ENCODE results near the gene KLF9. TPM values are rescaled to one million over a fixed set of nuclear protein-coding genes. Genes with fewer than 3 reads are reported as not detected.

Gene KLF9
- total RNA-seq, 2 donors from 2014 or later, result 0.13 to 0.31 TPM

GRCh38 chr9:70406434-70406862 lies 8.0 kb downstream of the KLF9 start:
- peaks cover 12% of the 10 kb centered on the region for H3K27me3 ChIP-seq (ENCODE audit: control insufficient read depth, insufficient read depth, low read length, poor library complexity, severe bottlenecking)
- Mint-ChIP-seq H3K27me3 (ENCODE audit: insufficient read depth) (peaks cover 11% of the 10 kb centered on the region), H3K9me3 (no peaks in the 10 kb centered on the region), H3K4me1 (peaks cover 20% of the 10 kb centered on the region), H3K36me3 (ENCODE audit: low read depth) (no peaks in the 10 kb centered on the region), H3K4me3 (no peak overlapping the region), H3K27ac (no peak overlapping the region)
- no peak for TF ChIP-seq CTCF (conservative IDR thresholded peaks at IDR 0.05)
- H3K9ac ChIP-seq (ENCODE audit: extremely low read depth, low read length, poor library complexity, severe bottlenecking), result no peak overlapping the region
- WGBS, 2 experiments (ENCODE audit: insufficient coverage in 1 of 2, insufficient read length in 1 of 2), result 54 to 71% methylated on average over 3 to 6 of the region's 6 CpGs
- peaks cover 3% of the 10 kb centered on the region for H3K4me1 ChIP-seq (ENCODE audit: control insufficient read depth, insufficient read depth, low read length)
- no peaks in the 10 kb centered on the region for H3K36me3 ChIP-seq (ENCODE audit: control insufficient read depth, insufficient read depth, low read length)
- no peak for DNase-seq
- peak overlapping the region; percentile 72 for H3K27ac ChIP-seq (ENCODE audit: low read depth, low read length)
- no peaks in the 10 kb centered on the region for H3K9me3 ChIP-seq (ENCODE audit: control insufficient read depth, low read length)
- H3K4me3 ChIP-seq (ENCODE audit: low read length), result no peak overlapping the region

- H3K27ac ChIP-seq (ENCODE audit: low read depth, low read length), result no peak overlapping the region
- H3K4me1 ChIP-seq (ENCODE audit: control insufficient read depth, insufficient read depth, low read length), result peaks cover 3% of the 10 kb centered on the region
- no peak for TF ChIP-seq CTCF (conservative IDR thresholded peaks at IDR 0.05)
- H3K36me3 ChIP-seq (ENCODE audit: control insufficient read depth, insufficient read depth, low read length), result no peaks in the 10 kb centered on the region
- WGBS, 2 experiments (ENCODE audit: insufficient coverage in 1 of 2, insufficient read length in 1 of 2), result 73 to 74% methylated on average over 2 to 3 of the region's 3 CpGs
- no peaks in the 10 kb centered on the region for H3K9me3 Mint-ChIP-seq
- H3K4me3 ChIP-seq (ENCODE audit: low read length), result no peak overlapping the region
- no peaks in the 10 kb centered on the region for H3K36me3 Mint-ChIP-seq (ENCODE audit: low read depth)
- H3K27me3 ChIP-seq (ENCODE audit: control insufficient read depth, insufficient read depth, low read length, poor library complexity, severe bottlenecking), result peaks cover 6% of the 10 kb centered on the region
- no peak for DNase-seq
- H3K4me1 Mint-ChIP-seq, result peaks cover 19% of the 10 kb centered on the region
- no peak overlapping the region for H3K4me3 Mint-ChIP-seq
- H3K27me3 Mint-ChIP-seq (ENCODE audit: insufficient read depth), result peaks cover 7% of the 10 kb centered on the region
- no peak overlapping the region for H3K9ac ChIP-seq (ENCODE audit: extremely low read depth, low read length, poor library complexity, severe bottlenecking)
- no peak overlapping the region for H3K27ac Mint-ChIP-seq
- no peaks in the 10 kb centered on the region for H3K9me3 ChIP-seq (ENCODE audit: control insufficient read depth, low read length)
Observed at GRCh38 chr9:70405808-70406433, 8.5 kb downstream of the KLF9 start.

GRCh38 chr9:70404261-70404660 lies 10.2 kb downstream of the KLF9 start:
- H3K27ac ChIP-seq (ENCODE audit: low read depth, low read length), result no peak overlapping the region
- no peak overlapping the region for H3K27ac Mint-ChIP-seq
- no peak overlapping the region for H3K4me3 Mint-ChIP-seq
- no peak overlapping the region for H3K4me3 ChIP-seq (ENCODE audit: low read length)
- no peak overlapping the region for H3K9ac ChIP-seq (ENCODE audit: extremely low read depth, low read length, poor library complexity, severe bottlenecking)
- H3K36me3 ChIP-seq (ENCODE audit: control insufficient read depth, insufficient read depth, low read length), result no peaks in the 10 kb centered on the region
- WGBS, 2 experiments (ENCODE audit: insufficient coverage in 1 of 2, insufficient read length in 1 of 2), result 88% methylated on average over 1 of the region's 2 CpGs; no CpG with 5 or more reads in 1 of the 2 experiments
- peaks cover 7% of the 10 kb centered on the region for H3K4me1 Mint-ChIP-seq
- peaks cover 7% of the 10 kb centered on the region for H3K27me3 Mint-ChIP-seq (ENCODE audit: insufficient read depth)
- H3K9me3 ChIP-seq (ENCODE audit: control insufficient read depth, low read length), result no peaks in the 10 kb centered on the region
- no peaks in the 10 kb centered on the region for H3K36me3 Mint-ChIP-seq (ENCODE audit: low read depth)
- H3K9me3 Mint-ChIP-seq, result no peaks in the 10 kb centered on the region
- no peaks in the 10 kb centered on the region for H3K4me1 ChIP-seq (ENCODE audit: control insufficient read depth, insufficient read depth, low read length)
- TF ChIP-seq CTCF (conservative IDR thresholded peaks at IDR 0.05), result no peak
- H3K27me3 ChIP-seq (ENCODE audit: control insufficient read depth, insufficient read depth, low read length, poor library complexity, severe bottlenecking), result no peaks in the 10 kb centered on the region
- peak; percentile 8 for DNase-seq

All from endodermal cell (in vitro differentiated cells).